H1 (cell line): ENCODE data around the gene TELO2. TPM values are rescaled to one million over a fixed set of nuclear protein-coding genes. Genes with fewer than 3 reads are reported as not detected.

Source experiments
- CTCF ChIA-PET: fragments of 300-600 bp; sonication (Branson Sonifier 250); formaldehyde crosslinking; loops from one replicate; lab custom pipeline; 2021; ENCODE audit not compliant: partially characterized antibody; lab: Charles Lee
- POLR2A ChIA-PET: fragments of 300-600 bp; sonication (Branson Sonifier 250); formaldehyde crosslinking; loops from one replicate; lab custom pipeline; 2021; ENCODE audit warnings: inconsistent platforms; ENCODE audit not compliant: partially characterized antibody; lab: Charles Lee
- DNase-seq, 2 experiments: peaks; one replicate each; pipeline versions ENCODE4 v3.0.0 to v3.0.0-alpha.2; 2010 to 2022; ENCODE audit warnings: low spot score in 2 of 2, low read depth in 1 of 2, mixed read lengths in 1 of 2
- FAIRE-seq: peaks from 2 replicates; lab custom pipeline; 2011; peaks lifted over from hg19 to GRCh38; lab: Jason Lieb, UNC
- H2AFZ ChIP-seq: 2 replicates; pipeline ENCODE4 v1.8.1; 2012; ENCODE audit warnings: low read length, inconsistent platforms
- H2AK5ac ChIP-seq: 2 replicates; pipeline ENCODE4 v1.6.1; 2013; ENCODE audit warnings: low read depth, low read length
- H2BK120ac ChIP-seq: replicated peaks from 2 replicates; pipeline ENCODE3; 2013; ENCODE audit warnings: low read depth, low read length, inconsistent platforms
- H2BK12ac ChIP-seq: 2 replicates; pipeline ENCODE4 v1.6.1; 2013; ENCODE audit warnings: low read depth, low read length
- H2BK15ac ChIP-seq: 2 replicates; pipeline ENCODE4 v1.6.1; 2013; ENCODE audit warnings: low read length
- H2BK20ac ChIP-seq: 2 replicates; pipeline ENCODE4 v1.6.1; 2013; ENCODE audit warnings: low read length
- H2BK5ac ChIP-seq: 2 replicates; pipeline ENCODE4 v1.6.1; 2013; ENCODE audit warnings: low read depth, low read length
- H3K14ac ChIP-seq: 2 replicates; pipeline ENCODE4 v1.6.1; 2013; ENCODE audit warnings: inconsistent platforms; ENCODE audit not compliant: insufficient read length
- H3K18ac ChIP-seq: 2 replicates; pipeline ENCODE4 v1.6.1; 2013; ENCODE audit warnings: low read length; ENCODE audit errors: extremely low read depth
- H3K23ac ChIP-seq: 2 replicates; pipeline ENCODE4 v1.6.1; 2013; ENCODE audit warnings: inconsistent platforms; ENCODE audit not compliant: insufficient read length
- H3K23me2 ChIP-seq: 2 replicates; pipeline ENCODE4 v1.6.1; 2013; ENCODE audit warnings: low read depth, low read length
- H3K27ac ChIP-seq: 2 replicates; pipeline ENCODE4 v1.6.1; 2011; ENCODE audit warnings: low read depth, low read length, inconsistent platforms
- H3K27me3 ChIP-seq, 4 experiments: replicated peaks in 1 of 4; 1 replicate in 1 of 4; 2 replicates in 3 of 4; pipeline versions ENCODE4 v1.6.1 to v1.8.1; 2011 to 2013; ENCODE audit warnings: low read length in 3 of 4, mild to moderate bottlenecking in 3 of 4, inconsistent platforms in 2 of 4, mixed read lengths in 2 of 4, moderate library complexity in 1 of 4; ENCODE audit not compliant: control insufficient read depth in 3 of 4, insufficient read depth in 3 of 4; ENCODE audit errors: extremely low read depth in 1 of 4
- H3K36me3 ChIP-seq, 4 experiments: 2 replicates each; pipeline versions ENCODE4 v1.6.1 to v1.8.1; 2011 to 2013; ENCODE audit warnings: mild to moderate bottlenecking in 4 of 4, low read length in 3 of 4, moderate library complexity in 2 of 4, control low read depth in 1 of 4, inconsistent platforms in 1 of 4; ENCODE audit not compliant: insufficient read depth in 4 of 4, control insufficient read depth in 2 of 4
- H3K4ac ChIP-seq: replicated peaks from 2 replicates; pipeline ENCODE3; 2013; ENCODE audit warnings: low read length, low read depth, mixed read lengths, inconsistent platforms; ENCODE audit not compliant: insufficient read length
- H3K4me1 ChIP-seq, 4 experiments: replicated peaks in 1 of 4; 1 replicate in 1 of 4; 2 replicates in 3 of 4; pipeline versions ENCODE4 v1.6.1 to v1.8.1; 2011 to 2013; ENCODE audit warnings: low read length in 3 of 4, inconsistent platforms in 2 of 4, mixed read lengths in 1 of 4; ENCODE audit not compliant: insufficient read depth in 4 of 4, control insufficient read depth in 3 of 4
- H3K4me2 ChIP-seq, 2 experiments: 2 replicates each; pipeline versions ENCODE4 v1.6.1 to v1.8.1; 2011 to 2013; ENCODE audit warnings: low read depth in 2 of 2, low read length in 2 of 2, control low read depth in 1 of 2, inconsistent platforms in 1 of 2, mild to moderate bottlenecking in 1 of 2; ENCODE audit not compliant: insufficient read depth in 1 of 2
- H3K4me3 ChIP-seq, 4 experiments: fragments of 200-600, 300-600 bp in 1 of 4; sonication (generic), shearing (Covaris generic), sonication (Bioruptor Twin) in 1 of 4; 2 replicates each; pipeline versions ENCODE4 v1.5.1 to v1.8.1; 2011 to 2016; ENCODE audit warnings: low read length in 4 of 4, low read depth in 3 of 4, control low read depth in 2 of 4, inconsistent platforms in 2 of 4, mild to moderate bottlenecking in 2 of 4, mixed read lengths in 1 of 4, moderate library complexity in 1 of 4; ENCODE audit not compliant: insufficient read depth in 2 of 4; ENCODE audit errors: extremely low read depth in 1 of 4
- H3K56ac ChIP-seq: replicated peaks from 2 replicates; pipeline ENCODE3; 2013; ENCODE audit warnings: low read depth, mild to moderate bottlenecking, mixed read lengths, low read length, inconsistent platforms; ENCODE audit not compliant: insufficient read length
- H3K79me1 ChIP-seq: 2 replicates; pipeline ENCODE4 v1.6.1; 2013; ENCODE audit warnings: low read depth, low read length, control low read depth
- H3K79me2 ChIP-seq, 2 experiments: 2 replicates each; pipeline versions ENCODE4 v1.6.1 to v1.8.1; 2012 to 2013; ENCODE audit warnings: low read length in 2 of 2, mild to moderate bottlenecking in 2 of 2, inconsistent platforms in 1 of 2; ENCODE audit not compliant: insufficient read depth in 2 of 2, control insufficient read depth in 1 of 2
- H3K9ac ChIP-seq, 4 experiments: replicated peaks in 1 of 4; 1 replicate in 1 of 4; 2 replicates in 3 of 4; pipeline versions ENCODE4 v1.6.1 to v1.8.1; 2011 to 2013; ENCODE audit warnings: low read depth in 3 of 4, low read length in 3 of 4, control low read depth in 2 of 4, mild to moderate bottlenecking in 2 of 4, moderate library complexity in 2 of 4, inconsistent platforms in 1 of 4; ENCODE audit errors: extremely low read depth in 1 of 4
- H3K9me3 ChIP-seq, 2 experiments: 2 replicates each; pipeline versions ENCODE4 v1.6.1 to v1.8.1; 2012 to 2013; ENCODE audit warnings: mild to moderate bottlenecking in 2 of 2, moderate library complexity in 2 of 2, control low read depth in 1 of 2, inconsistent platforms in 1 of 2, low read depth in 1 of 2, low read length in 1 of 2, mixed read lengths in 1 of 2; ENCODE audit not compliant: insufficient read depth in 2 of 2
- H4K20me1 ChIP-seq, 2 experiments: replicated peaks in 1 of 2; 2 replicates each; pipeline versions ENCODE3 to v1.8.1; 2011 to 2013; ENCODE audit warnings: inconsistent platforms in 2 of 2, low read length in 2 of 2, mild to moderate bottlenecking in 1 of 2; ENCODE audit not compliant: insufficient read depth in 2 of 2, control insufficient read depth in 1 of 2
- H4K5ac ChIP-seq: 2 replicates; pipeline ENCODE4 v1.6.1; 2013; ENCODE audit warnings: low read length, low read depth, mixed read lengths, inconsistent platforms; ENCODE audit not compliant: insufficient read length
- H4K8ac ChIP-seq: 2 replicates; pipeline ENCODE4 v1.8.0; 2013; ENCODE audit warnings: mild to moderate bottlenecking, moderate library complexity, low read length, inconsistent platforms; ENCODE audit not compliant: insufficient read depth; ENCODE audit errors: extremely low read depth
- H4K91ac ChIP-seq: replicated peaks from 2 replicates; pipeline ENCODE3; 2013; ENCODE audit warnings: low read length, mixed read lengths, inconsistent platforms; ENCODE audit not compliant: insufficient read length
- ASH2L ChIP-seq: fragments of 200-600, 300-600 bp; sonication (generic); IDR thresholded peaks from one replicate; pipeline ENCODE4 v1.7.1; 2017; ENCODE audit warnings: low read length
- CBX5 ChIP-seq: fragments of 300-800, 300-1000 bp; sonication (generic); IDR thresholded peaks from 2 replicates; pipeline ENCODE4 v1.7.1; 2016; ENCODE audit warnings: antibody characterized with exemption, low read length, low read depth
- CBX8 ChIP-seq: fragments of 300-800, 300-1000 bp; sonication (generic); IDR thresholded peaks from 2 replicates; pipeline ENCODE4 v1.7.1; 2016; ENCODE audit warnings: low read depth, low read length, borderline replicate concordance
- CEBPB ChIP-seq: IDR thresholded peaks from 2 replicates; pipeline ENCODE4 v1.6.1; 2012; ENCODE audit warnings: low read depth, low read length
- KDM4A ChIP-seq: IDR thresholded peaks from one replicate; pipeline ENCODE4 v1.7.1; 2012; ENCODE audit warnings: low read depth, mild to moderate bottlenecking, moderate library complexity, low read length, inconsistent platforms; ENCODE audit not compliant: severe bottlenecking
- NRF1 ChIP-seq: IDR thresholded peaks from 2 replicates; pipeline ENCODE4 v1.6.1; 2011; ENCODE audit warnings: mild to moderate bottlenecking, low read depth, low read length, improper control_type of control experiment
- PHF8 ChIP-seq: fragments of 200-600 bp; sonication (generic); conservative IDR thresholded peaks from 2 replicates; pipeline ENCODE4 v1.7.1; 2012; ENCODE audit warnings: low read depth, mild to moderate bottlenecking, inconsistent platforms, low read length, moderate library complexity
- RAD21 ChIP-seq, 2 experiments: IDR thresholded peaks in 1 of 2; conservative IDR thresholded peaks in 1 of 2; 2 replicates each; pipeline ENCODE4 v1.6.1; 2011; ENCODE audit warnings: low read depth in 2 of 2, low read length in 2 of 2, improper control_type of control experiment in 1 of 2, inconsistent platforms in 1 of 2, mild to moderate bottlenecking in 1 of 2, moderate library complexity in 1 of 2
- RBBP5 ChIP-seq: IDR thresholded peaks from 2 replicates; pipeline ENCODE4 v1.7.1; 2012; ENCODE audit warnings: low read depth, mild to moderate bottlenecking, inconsistent platforms, low read length, moderate library complexity, borderline replicate concordance
- SIN3A ChIP-seq, 2 experiments: IDR thresholded peaks in 1 of 2; conservative IDR thresholded peaks in 1 of 2; 2 replicates each; pipeline ENCODE4 v1.6.1; 2011 to 2012; ENCODE audit warnings: low read length in 2 of 2, improper control_type of control experiment in 1 of 2, low read depth in 1 of 2, mild to moderate bottlenecking in 1 of 2
- SP4 ChIP-seq: IDR thresholded peaks from 2 replicates; pipeline ENCODE4 v1.6.1; 2012; ENCODE audit warnings: low read length, inconsistent platforms
- TAF1 ChIP-seq: IDR thresholded peaks from 2 replicates; pipeline ENCODE4 v1.6.1; 2011; ENCODE audit warnings: mild to moderate bottlenecking, low read depth, low read length
- TAF7 ChIP-seq: optimal IDR thresholded peaks from 2 replicates; pipeline ENCODE3; 2011; ENCODE audit warnings: low read depth, mild to moderate bottlenecking, inconsistent platforms, low read length, moderate library complexity, borderline replicate concordance
- ZNF274 ChIP-seq: IDR thresholded peaks from 2 replicates; pipeline ENCODE4 v1.7.0; 2012; ENCODE audit warnings: low read length, borderline replicate concordance; ENCODE audit errors: extremely low read depth
- WGBS, 2 experiments: shearing (Covaris generic) in 1 of 2; methylation state at CpG; one replicate each; pipeline versions ENCODE4 v1.1.6 to v1.1.7; 2013 to 2015; ENCODE audit warnings: low lambda C conversion rate in 2 of 2, mixed read lengths in 2 of 2, inconsistent platforms in 1 of 2, low coverage in 1 of 2, missing lambda C conversion rate in 1 of 2; ENCODE audit not compliant: insufficient replicate concordance in 2 of 2, insufficient coverage in 1 of 2, insufficient read length in 1 of 2; ENCODE audit errors: extremely low coverage in 1 of 2, missing lambda C conversion rate in 1 of 2; 5-methylcytosine and 5-hydroxymethylcytosine counted together
- polyA plus RNA-seq, 7 experiments: library from polyadenylated mRNA; depleted of rRNA in 3 of 7; stranded (reverse) in 5 of 7; unstranded in 2 of 7; fragments of >200 nt in 5 of 7; fragments of 200-250 nt in 2 of 7; gene quantifications; 1 replicate in 5 of 7; 2 replicates in 1 of 7; 4 replicates in 1 of 7; pipeline versions ENCODE4 v1.2.1 to v1.2.3, GENCODE V29; 2011 to 2013; ENCODE audit warnings: missing spikeins in 2 of 7, mixed read lengths in 2 of 7
- total RNA-seq: library from RNA; stranded (reverse); fragmentation: NEBNext Ultra II Directional; extraction: Animal tissue kit (Norgen Biotek cat#: 25700); gene quantifications from 2 replicates; pipeline ENCODE4 v1.2.1, GENCODE V29; 2021

Gene TELO2
- total and polyA plus RNA-seq, 2 of the 8 experiments (the other 6 are each of a cell fraction or from before 2014, with no cell fraction given): 39.3 to 64.8 TPM

- DNase-seq (peak in 1 of 2 experiments; percentile 39), FAIRE-seq (no peak)
- Histone ChIP-seq H4K5ac (no peak overlapping the region), H3K9me3 (no peaks in the 10 kb centered on the region), H3K4me3 (no peak overlapping the region), H3K4me2 (no peak overlapping the region), H3K18ac (no peak overlapping the region), H3K56ac (no peak overlapping the region), H2AK5ac (no peak overlapping the region), H2BK15ac (no peak overlapping the region), H2BK5ac (no peak overlapping the region), H3K23me2 (no peaks in the 10 kb centered on the region), H3K14ac (no peak overlapping the region), H3K9ac (no peak overlapping the region), H3K79me2 (peaks cover 0 to 69% of the 10 kb centered on the region in 2 experiments), H2BK12ac (no peak overlapping the region), H4K20me1 (peaks cover 10 to 14% of the 10 kb centered on the region in 2 experiments), H2BK20ac (no peak overlapping the region), H3K27ac (no peak overlapping the region), H2BK120ac (no peak overlapping the region), H4K91ac (no peak overlapping the region), H3K27me3 (no peaks in the 10 kb centered on the region), H3K36me3 (peaks cover 0 to 6% (median 0%) of the 10 kb centered on the region in 4 experiments; a peak in 1 of 8 replicates), H3K23ac (no peak overlapping the region), H4K8ac (no peak overlapping the region; the same call in 1 of the 2 replicates), H2AFZ (no peak overlapping the region), H3K79me1 (peaks cover 30% of the 10 kb centered on the region), H3K4ac (no peak overlapping the region), H3K4me1 (0 out of 7 replicates have a peak, but pooled peaks cover 0 to 5% (median 0%) of the 10 kb centered on the region in 4 experiments)
- ChIA-PET CTCF (interaction anchor here (0.6 kb wide), 1 partner anchor 27 kb away, joined by 3 read pairs; no protein-coding TSS in a partner anchor), POLR2A (interaction anchor here (1.8 kb wide), 1 partner anchor 8 kb away, joined by 5 read pairs; no protein-coding TSS in a partner anchor)
- WGBS, 2 experiments: 93% methylated on average over 22 of the region's 22 CpGs; no CpG with 5 or more reads in 1 of the 2 experiments
- TF ChIP-seq TAF1 (no peak), RBBP5 (no peak), SIN3A (conservative IDR thresholded peaks at IDR 0.05 in 1 of 2, IDR thresholded peaks at IDR 0.05 in 1 of 2; ENCODE audit: low read depth in 1 of 2, low read length in 2 of 2) (no peak), PHF8 (no peak), SP4 (no peak), CBX8 (no peak), RAD21 (IDR thresholded peaks at IDR 0.05 in 1 of 2, conservative IDR thresholded peaks at IDR 0.05 in 1 of 2; ENCODE audit: low read depth in 2 of 2, low read length in 2 of 2) (no peak), ZNF274 (no peak), CEBPB (no peak), TAF7 (no peak), ASH2L (no peak), KDM4A (no peak), NRF1 (no peak), CBX5 (no peak)
These were observed 24.7 kb upstream of the TELO2 start for GRCh38 chr16:1468426-1468810.
